ENCODE data around the gene TPD52L1. TPM values are rescaled to one million over a fixed set of nuclear protein-coding genes. Genes with fewer than 3 reads are reported as not detected.

Gene TPD52L1
- total and polyA plus RNA-seq, 2 donors from 2014 or later: 69.1 to 91.1 TPM

DNA sequence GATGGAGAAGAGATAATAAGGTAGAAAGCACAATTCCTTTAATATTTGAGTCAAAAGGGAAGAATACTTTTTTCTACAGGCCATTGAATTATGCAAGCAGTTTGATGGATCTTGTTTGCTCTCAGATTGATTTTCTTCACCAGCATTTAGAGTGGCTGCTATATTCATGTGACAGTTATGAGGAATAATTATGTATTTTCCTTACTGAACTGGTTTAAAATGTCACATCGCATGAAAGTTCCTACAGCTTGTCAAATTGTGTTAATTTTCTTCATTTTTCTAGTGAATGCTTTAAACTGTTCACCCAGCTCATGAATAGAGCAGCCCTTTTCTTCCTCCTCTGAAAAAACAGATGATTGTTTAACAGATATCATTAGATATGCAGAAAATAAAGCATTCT, 37.4 kb upstream of the TPD52L1 start:
- no peak for DNase-seq
- Histone ChIP-seq H3K27ac (ENCODE audit: low read depth in 2 of 2, low read length in 2 of 2) (no peak overlapping the region), H3K36me3 (ENCODE audit: control insufficient read depth in 2 of 3, insufficient read depth in 3 of 3, low read length in 3 of 3) (no peaks in the 10 kb centered on the region), H3K9me3 (ENCODE audit: control insufficient read depth in 2 of 3, insufficient read depth in 1 of 3, low read length in 3 of 3) (peaks cover 0 to 5% (median 0%) of the 10 kb centered on the region in 3 donors), H3K27me3 (ENCODE audit: control insufficient read depth, insufficient read depth, low read length) (no peaks in the 10 kb centered on the region), H3K9ac (ENCODE audit: low read length in 3 of 3) (no peak overlapping the region), H3K4me1 (ENCODE audit: control insufficient read depth in 2 of 3, insufficient read depth in 2 of 3, low read depth in 1 of 3, low read length in 3 of 3) (no peaks in the 10 kb centered on the region), H3K4me3 (ENCODE audit: low read length in 3 of 3) (no peak overlapping the region)
- intact Hi-C loops (cut with DNase I): no loop called here
- no peak for FAIRE-seq
- no peak for TF ChIP-seq CTCF (IDR thresholded peaks at IDR 0.05; ENCODE audit: borderline replicate concordance, extremely low read depth, insufficient read depth)

DNA sequence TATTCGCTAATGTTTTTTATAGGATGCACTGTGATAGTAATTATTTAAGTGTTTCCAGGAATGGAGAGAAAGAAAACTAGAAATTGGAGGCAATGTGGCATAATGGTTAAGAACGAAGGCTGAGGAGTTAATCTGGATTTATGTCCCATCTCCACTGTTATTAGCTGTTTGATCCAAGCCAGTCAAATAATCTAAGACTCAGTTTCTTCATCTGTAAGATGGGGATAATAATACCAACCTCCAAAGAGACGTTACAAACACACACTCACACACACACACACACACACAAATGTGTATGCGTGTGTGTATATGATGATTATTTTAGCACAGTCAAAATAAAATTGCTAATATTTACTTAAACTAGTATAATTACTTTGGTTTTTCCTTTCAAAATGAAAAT, 36.9 kb upstream of the TPD52L1 start:
- FAIRE-seq (no peak), DNase-seq (no peak)
- Histone ChIP-seq H3K9me3 (ENCODE audit: control insufficient read depth in 2 of 3, insufficient read depth in 1 of 3, low read length in 3 of 3) (no peaks in the 10 kb centered on the region), H3K9ac (ENCODE audit: low read length in 3 of 3) (no peak overlapping the region), H3K27ac (ENCODE audit: low read depth in 2 of 2, low read length in 2 of 2) (no peak overlapping the region), H3K4me3 (ENCODE audit: low read length in 3 of 3) (no peak overlapping the region), H3K36me3 (ENCODE audit: control insufficient read depth in 2 of 3, insufficient read depth in 3 of 3, low read length in 3 of 3) (no peaks in the 10 kb centered on the region), H3K27me3 (ENCODE audit: control insufficient read depth, insufficient read depth, low read length) (no peaks in the 10 kb centered on the region), H3K4me1 (ENCODE audit: control insufficient read depth in 2 of 3, insufficient read depth in 2 of 3, low read depth in 1 of 3, low read length in 3 of 3) (no peaks in the 10 kb centered on the region)
- no peak for TF ChIP-seq CTCF (IDR thresholded peaks at IDR 0.05; ENCODE audit: borderline replicate concordance, extremely low read depth, insufficient read depth)
- intact Hi-C loops (cut with DNase I): no loop called here

GRCh38 chr6:125117818-125118217, 35.8 kb upstream of the TPD52L1 start:
- no peak for DNase-seq
- H3K27ac ChIP-seq (ENCODE audit: low read depth in 2 of 2, low read length in 2 of 2): no peak overlapping the region
- no peaks in the 10 kb centered on the region for H3K36me3 ChIP-seq (ENCODE audit: control insufficient read depth in 2 of 3, insufficient read depth in 3 of 3, low read length in 3 of 3)
- no peak overlapping the region for H3K4me3 ChIP-seq (ENCODE audit: low read length in 3 of 3)
- no peaks in the 10 kb centered on the region for H3K9me3 ChIP-seq (ENCODE audit: control insufficient read depth in 2 of 3, insufficient read depth in 1 of 3, low read length in 3 of 3)
- no peaks in the 10 kb centered on the region for H3K27me3 ChIP-seq (ENCODE audit: control insufficient read depth, insufficient read depth, low read length)
- intact Hi-C loops (cut with DNase I): no loop called here
- H3K9ac ChIP-seq (ENCODE audit: low read length in 3 of 3): no peak overlapping the region
- TF ChIP-seq CTCF (IDR thresholded peaks at IDR 0.05; ENCODE audit: borderline replicate concordance, extremely low read depth, insufficient read depth): no peak
- peak; percentile 27 for FAIRE-seq
- no peaks in the 10 kb centered on the region for H3K4me1 ChIP-seq (ENCODE audit: control insufficient read depth in 2 of 3, insufficient read depth in 2 of 3, low read depth in 1 of 3, low read length in 3 of 3)

GRCh38 chr6:125120054-125120590, 33.5 kb upstream of the TPD52L1 start:
- Histone ChIP-seq H3K4me3 (ENCODE audit: low read length in 3 of 3) (no peak overlapping the region), H3K9me3 (ENCODE audit: control insufficient read depth in 2 of 3, insufficient read depth in 1 of 3, low read length in 3 of 3) (no peaks in the 10 kb centered on the region), H3K4me1 (ENCODE audit: control insufficient read depth in 2 of 3, insufficient read depth in 2 of 3, low read depth in 1 of 3, low read length in 3 of 3) (no peaks in the 10 kb centered on the region), H3K27ac (ENCODE audit: low read depth in 2 of 2, low read length in 2 of 2) (no peak overlapping the region), H3K27me3 (ENCODE audit: control insufficient read depth, insufficient read depth, low read length) (no peaks in the 10 kb centered on the region), H3K36me3 (ENCODE audit: control insufficient read depth in 2 of 3, insufficient read depth in 3 of 3, low read length in 3 of 3) (no peaks in the 10 kb centered on the region), H3K9ac (ENCODE audit: low read length in 3 of 3) (no peak overlapping the region)
- intact Hi-C loops (cut with DNase I): no loop called here
- FAIRE-seq (no peak), DNase-seq (no peak)
- no peak for TF ChIP-seq CTCF (IDR thresholded peaks at IDR 0.05; ENCODE audit: borderline replicate concordance, extremely low read depth, insufficient read depth)
